Activated gamma-delta T cell (primary cell): Measurements from ENCODE around the gene RAB22A.

ENCODE experiments used
- DNase-seq: peaks from one replicate; lab custom pipeline; 2025; lab: John Stamatoyannopoulos, UW

RAB22A gene

DNA sequence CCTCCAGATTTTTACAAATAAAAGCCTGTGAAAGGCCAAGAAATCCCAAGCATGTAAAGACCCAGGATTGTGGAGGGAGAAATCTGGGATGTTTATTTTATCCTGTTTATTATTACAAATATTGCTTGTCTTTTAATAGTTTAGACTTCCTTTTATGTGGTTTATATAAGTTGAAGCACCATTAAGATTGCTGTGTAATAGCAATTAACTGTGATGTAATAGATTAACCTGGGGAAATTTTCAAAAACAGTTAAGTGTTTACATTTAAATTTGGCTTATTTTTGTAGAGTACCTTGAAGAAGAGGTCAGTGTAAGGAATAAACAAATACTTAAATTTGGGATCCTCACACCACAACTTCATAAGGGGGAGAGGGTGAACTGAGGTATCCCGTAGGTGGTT lies 106.5 kb downstream of the RAB22A start:
- DNase-seq = no peak

DNA sequence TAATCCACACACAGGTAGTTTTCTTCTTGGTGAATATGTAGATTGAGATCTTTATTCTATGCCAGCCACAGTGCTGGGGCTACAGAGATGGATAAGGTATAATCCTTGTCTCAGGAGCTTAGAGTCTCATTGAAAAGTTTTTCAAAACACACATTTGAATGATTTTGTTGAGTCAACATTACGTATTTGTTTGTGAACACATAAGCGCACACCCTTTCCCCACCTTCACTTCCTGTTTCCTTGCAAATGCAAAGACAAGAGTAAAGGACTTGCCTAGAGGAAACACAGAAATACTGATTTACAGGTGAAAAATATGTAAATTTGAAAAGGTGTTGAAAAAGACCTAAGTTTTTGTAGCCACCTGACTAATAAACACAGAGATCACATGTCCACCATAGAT lies 107.3 kb downstream of the RAB22A start:
- no peak for DNase-seq
